ENCODE results near the gene GRIA4. TPM values are rescaled to one million over a fixed set of nuclear protein-coding genes. Genes with fewer than 3 reads are reported as not detected.

GRIA4 gene
- total and polyA plus RNA-seq, 2 donors (not counting 1 experiment from before 2014, with no cell fraction given), result not detected

- Histone ChIP-seq H4K20me1 (ENCODE audit: control insufficient read depth, insufficient read depth, low read length, poor library complexity, severe bottlenecking) (no peaks in the 10 kb centered on the region), H3K4me3 (ENCODE audit: control extremely low read depth in 1 of 5, extremely low read depth in 1 of 5, insufficient read depth in 1 of 5, low read depth in 2 of 5, low read length in 4 of 5) (no peak overlapping the region), H3K36me3 (replicated peaks in 1 of 2; ENCODE audit: control extremely low read depth in 1 of 2, control insufficient read depth in 1 of 2, extremely low read depth in 1 of 2, insufficient read depth in 2 of 2, low read length in 1 of 2) (no peaks in the 10 kb centered on the region), H2AFZ (ENCODE audit: insufficient read depth, low read depth, low read length, poor library complexity, severe bottlenecking) (no peak overlapping the region), H3K4me2 (replicated peaks; ENCODE audit: low read depth, low read length, poor library complexity, severe bottlenecking) (no peak overlapping the region), H3K9ac (ENCODE audit: low read length) (no peak overlapping the region), H3K27me3 (replicated peaks in 1 of 4; ENCODE audit: control extremely low read depth in 1 of 4, control insufficient read depth in 3 of 4, insufficient read depth in 4 of 4, low read length in 3 of 4) (no peaks in the 10 kb centered on the region), H3K4me1 (ENCODE audit: control insufficient read depth in 2 of 2, insufficient read depth in 2 of 2, low read length in 2 of 2) (no peaks in the 10 kb centered on the region), H3K27ac (ENCODE audit: low read length in 2 of 2) (no peak overlapping the region), H3K9me3 (ENCODE audit: control extremely low read depth in 1 of 3, control insufficient read depth in 2 of 3, insufficient read depth in 1 of 3, low read length in 2 of 3) (no peaks in the 10 kb centered on the region), H3K79me2 (ENCODE audit: control insufficient read depth, insufficient read depth, low read length) (no peaks in the 10 kb centered on the region)
- Mint-ChIP-seq H3K27me3 (no peaks in the 10 kb centered on the region), H3K27ac (no peak overlapping the region), H3K9me3 (ENCODE audit: insufficient read depth) (no peaks in the 10 kb centered on the region), H3K4me3 (no peak overlapping the region), H3K4me1 (no peaks in the 10 kb centered on the region)
- ATAC-seq (ENCODE audit: low read depth), result no peak
- no CpG with 5 or more reads among the region's 2 CpGs for WGBS (ENCODE audit: insufficient coverage)
- POLR2A ChIA-PET, result no interaction called here
- no peak for DNase-seq
- CTCF ChIA-PET, result no interaction called here
- TF ChIP-seq EZH2 (IDR thresholded peaks at IDR 0.05; ENCODE audit: borderline replicate concordance, insufficient read depth, low read depth, low read length, poor library complexity, severe bottlenecking), result no peak
- TF ChIP-seq, protein P1, sequence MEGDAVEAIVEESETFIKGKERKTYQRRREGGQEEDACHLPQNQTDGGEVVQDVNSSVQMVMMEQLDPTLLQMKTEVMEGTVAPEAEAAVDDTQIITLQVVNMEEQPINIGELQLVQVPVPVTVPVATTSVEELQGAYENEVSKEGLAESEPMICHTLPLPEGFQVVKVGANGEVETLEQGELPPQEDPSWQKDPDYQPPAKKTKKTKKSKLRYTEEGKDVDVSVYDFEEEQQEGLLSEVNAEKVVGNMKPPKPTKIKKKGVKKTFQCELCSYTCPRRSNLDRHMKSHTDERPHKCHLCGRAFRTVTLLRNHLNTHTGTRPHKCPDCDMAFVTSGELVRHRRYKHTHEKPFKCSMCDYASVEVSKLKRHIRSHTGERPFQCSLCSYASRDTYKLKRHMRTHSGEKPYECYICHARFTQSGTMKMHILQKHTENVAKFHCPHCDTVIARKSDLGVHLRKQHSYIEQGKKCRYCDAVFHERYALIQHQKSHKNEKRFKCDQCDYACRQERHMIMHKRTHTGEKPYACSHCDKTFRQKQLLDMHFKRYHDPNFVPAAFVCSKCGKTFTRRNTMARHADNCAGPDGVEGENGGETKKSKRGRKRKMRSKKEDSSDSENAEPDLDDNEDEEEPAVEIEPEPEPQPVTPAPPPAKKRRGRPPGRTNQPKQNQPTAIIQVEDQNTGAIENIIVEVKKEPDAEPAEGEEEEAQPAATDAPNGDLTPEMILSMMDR (IDR thresholded peaks at IDR 0.05), result no peak
- intact Hi-C loops (cut with micrococcal nuclease), result no loop called here
Observed at GRCh38 chr11:105713696-105714095, 103.8 kb downstream of the GRIA4 start.

GRCh38 chr11:105718641-105719040 lies 108.8 kb downstream of the GRIA4 start:
- Histone ChIP-seq H3K4me3 (ENCODE audit: control extremely low read depth in 1 of 5, extremely low read depth in 1 of 5, insufficient read depth in 1 of 5, low read depth in 2 of 5, low read length in 4 of 5) (no peak overlapping the region), H3K27me3 (replicated peaks in 1 of 4; ENCODE audit: control extremely low read depth in 1 of 4, control insufficient read depth in 3 of 4, insufficient read depth in 4 of 4, low read length in 3 of 4) (no peaks in the 10 kb centered on the region), H3K9me3 (ENCODE audit: control extremely low read depth in 1 of 3, control insufficient read depth in 2 of 3, insufficient read depth in 1 of 3, low read length in 2 of 3) (no peaks in the 10 kb centered on the region), H3K9ac (ENCODE audit: low read length) (no peak overlapping the region), H4K20me1 (ENCODE audit: control insufficient read depth, insufficient read depth, low read length, poor library complexity, severe bottlenecking) (no peaks in the 10 kb centered on the region), H3K79me2 (ENCODE audit: control insufficient read depth, insufficient read depth, low read length) (no peaks in the 10 kb centered on the region), H2AFZ (ENCODE audit: insufficient read depth, low read depth, low read length, poor library complexity, severe bottlenecking) (no peak overlapping the region), H3K36me3 (replicated peaks in 1 of 2; ENCODE audit: control extremely low read depth in 1 of 2, control insufficient read depth in 1 of 2, extremely low read depth in 1 of 2, insufficient read depth in 2 of 2, low read length in 1 of 2) (no peaks in the 10 kb centered on the region), H3K27ac (ENCODE audit: low read length in 2 of 2) (no peak overlapping the region), H3K4me2 (replicated peaks; ENCODE audit: low read depth, low read length, poor library complexity, severe bottlenecking) (no peak overlapping the region), H3K4me1 (ENCODE audit: control insufficient read depth in 2 of 2, insufficient read depth in 2 of 2, low read length in 2 of 2) (no peaks in the 10 kb centered on the region)
- Mint-ChIP-seq H3K27me3 (no peaks in the 10 kb centered on the region), H3K9me3 (ENCODE audit: insufficient read depth) (no peaks in the 10 kb centered on the region), H3K4me3 (no peak overlapping the region), H3K27ac (no peak overlapping the region), H3K4me1 (no peaks in the 10 kb centered on the region)
- ChIA-PET CTCF (no interaction called here), POLR2A (no interaction called here)
- DNase-seq (no peak), ATAC-seq (ENCODE audit: low read depth) (no peak)
- 100% methylated on average over 2 of the region's 5 CpGs for WGBS (ENCODE audit: insufficient coverage)
- intact Hi-C loops (cut with micrococcal nuclease), result no loop called here
- no peak for TF ChIP-seq EZH2 (IDR thresholded peaks at IDR 0.05; ENCODE audit: borderline replicate concordance, insufficient read depth, low read depth, low read length, poor library complexity, severe bottlenecking)
- TF ChIP-seq, protein P1 (IDR thresholded peaks at IDR 0.05), result no peak

Data from B cell (primary cell).